Testis (tissue), 2 donors: ENCODE measurements around the gene RGS5.

Experiments used
- CTCF ChIP-seq, 3 experiments: fragments of 450-650 bp in 2 of 3; fragments of 200-600 bp in 1 of 3; sonication (generic) in 1 of 3; IDR thresholded peaks; one replicate each; pipeline ENCODE4 v1.5.1; 2016 to 2019; ENCODE audit warnings: antibody characterized with exemption in 3 of 3, mild to moderate bottlenecking in 2 of 3, moderate library complexity in 1 of 3
- POLR2A ChIP-seq: fragments of 450-650 bp; IDR thresholded peaks from one replicate; pipeline ENCODE4 v1.6.1; 2017; ENCODE audit warnings: antibody characterized with exemption, mild to moderate bottlenecking, moderate library complexity

GRCh38 chr1:163130225-163130856 is 72.4 kb downstream of the RGS5 start:
- no peak for TF ChIP-seq CTCF (IDR thresholded peaks at IDR 0.05)
- TF ChIP-seq POLR2A, result no peak
